GM12892 (cell line): Measurements from ENCODE around the gene CCDC28B.

Experiments used
- DNase-seq: peaks from one replicate; pipeline ENCODE4 v3.0.0; 2011; ENCODE audit not compliant: insufficient read length
- FAIRE-seq: peaks from 2 replicates; lab custom pipeline; 2011; peaks lifted over from hg19 to GRCh38; lab: Jason Lieb, UNC
- POLR2A ChIP-seq: IDR thresholded peaks from 2 replicates; pipeline ENCODE4 v1.6.1; 2011; ENCODE audit warnings: low read depth, low read length, control low read depth
- POLR2AphosphoS5 ChIP-seq: IDR thresholded peaks from 2 replicates; pipeline ENCODE4 v1.6.1; 2011; ENCODE audit warnings: low read depth, low read length, control low read depth
- TAF1 ChIP-seq: IDR thresholded peaks from 2 replicates; pipeline ENCODE4 v1.6.1; 2011; ENCODE audit warnings: low read depth, mild to moderate bottlenecking, control low read depth, low read length, borderline replicate concordance

The CCDC28B gene

DNA sequence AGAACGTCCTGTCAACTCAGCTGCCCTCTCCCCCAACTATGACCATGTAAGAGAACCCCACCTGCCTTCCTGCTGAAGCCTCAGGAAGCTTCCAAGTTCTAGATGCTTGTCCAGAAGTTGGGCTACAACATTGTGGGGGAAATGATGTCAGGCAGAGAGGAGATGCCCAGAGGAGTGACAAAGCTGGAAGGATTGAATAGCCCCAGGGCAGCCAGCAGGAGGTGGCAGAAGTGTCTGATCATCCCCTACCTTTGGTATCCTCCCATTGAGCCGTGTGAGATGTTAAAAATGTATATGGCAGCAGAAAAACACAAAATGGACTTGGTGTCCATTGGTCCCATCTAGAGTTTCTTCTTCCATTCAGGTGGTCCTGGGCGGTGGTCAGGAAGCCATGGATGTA, 28.4 kb downstream of the CCDC28B start:
- TF ChIP-seq POLR2AphosphoS5 (no peak), POLR2A (no peak), TAF1 (no peak)
- DNase-seq, result no peak

DNA sequence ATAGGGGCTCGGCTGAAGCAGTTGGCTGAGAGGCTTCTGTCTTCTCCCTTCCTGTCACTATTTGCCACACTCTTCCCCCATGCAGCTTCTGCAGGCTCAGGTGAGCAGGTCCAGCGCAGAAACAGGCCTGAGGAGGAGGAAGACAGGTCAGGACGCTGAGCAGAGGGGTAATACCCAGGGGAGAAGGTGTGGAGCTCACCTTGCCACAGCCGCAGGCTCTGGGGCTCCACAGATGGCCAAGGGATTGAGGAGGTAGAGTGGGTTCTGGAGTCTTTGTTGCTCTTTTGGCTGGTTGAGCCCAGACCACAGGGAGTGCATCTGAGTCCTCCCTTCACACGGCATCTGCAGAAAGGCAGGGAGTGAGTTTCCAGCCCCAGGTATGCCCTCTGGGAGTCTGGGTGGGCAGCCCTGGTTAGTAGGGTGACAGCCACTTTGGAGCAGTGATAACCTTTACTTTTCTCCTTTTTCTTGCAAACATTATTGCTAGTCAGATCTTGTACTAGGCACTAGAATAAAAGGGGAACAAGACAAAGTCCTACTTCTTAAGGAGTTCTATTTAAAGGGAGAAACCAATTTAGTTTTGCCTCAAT, 31.5 kb downstream of the CCDC28B start:
- DNase-seq, result no peak
- FAIRE-seq, result no peak
- TF ChIP-seq TAF1 (no peak), POLR2A (peak; percentile 46), POLR2AphosphoS5 (peak; percentile 61; the same call in 1 of the 2 replicates)

More for the DNA sequence above, 28.4 kb downstream of the CCDC28B start:
- FAIRE-seq, result no peak

DNA sequence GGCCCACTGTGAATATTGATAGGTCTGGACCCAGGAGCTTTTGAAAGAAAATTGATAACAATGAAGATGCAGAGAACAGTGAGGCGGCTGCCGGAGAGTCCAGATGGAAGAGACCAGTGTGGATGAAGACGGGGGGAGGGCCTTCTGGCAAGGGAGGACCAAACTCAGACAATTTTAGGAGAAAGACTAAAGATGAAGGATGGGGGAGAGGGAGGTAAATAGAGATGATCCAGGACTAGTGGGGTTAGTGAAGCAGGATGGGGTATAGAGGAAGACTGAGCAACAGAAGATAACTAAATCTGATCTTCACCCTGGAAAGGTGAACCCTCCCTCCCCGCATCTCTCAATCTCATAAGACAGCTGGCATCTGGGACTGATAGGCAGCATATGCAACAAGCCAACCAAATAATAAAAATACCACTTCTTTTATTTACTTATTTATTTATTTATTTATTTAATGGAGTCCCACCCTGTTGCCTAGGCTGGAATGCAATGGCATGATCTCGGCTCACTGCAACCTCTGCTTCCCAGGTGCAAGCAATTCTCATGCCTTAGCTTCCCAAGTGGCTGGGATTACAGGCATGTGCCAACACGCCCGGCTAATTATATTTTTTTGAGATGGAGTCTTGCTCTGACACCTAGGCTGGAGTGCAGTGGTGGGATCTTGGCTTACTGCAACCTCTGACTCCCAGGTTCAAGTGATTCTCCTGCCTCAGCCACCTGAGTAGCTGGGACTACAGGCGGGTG, 32.3 kb downstream of the CCDC28B start:
- no peak for FAIRE-seq
- TF ChIP-seq POLR2AphosphoS5 (no peak), TAF1 (no peak)
- DNase-seq, result no peak

GRCh38 chr1:32234792-32235191, 34.4 kb downstream of the CCDC28B start:
- TF ChIP-seq TAF1 (no peak), POLR2A (no peak), POLR2AphosphoS5 (no peak)
- FAIRE-seq (no peak), DNase-seq (no peak)

GRCh38 chr1:32239337-32239736, 38.9 kb downstream of the CCDC28B start:
- TF ChIP-seq POLR2A (no peak), TAF1 (no peak), POLR2AphosphoS5 (no peak)
- no peak for FAIRE-seq
- no peak for DNase-seq

GRCh38 chr1:32239790-32240139, 39.4 kb downstream of the CCDC28B start:
- TF ChIP-seq POLR2AphosphoS5 (no peak), TAF1 (no peak), POLR2A (no peak)
- FAIRE-seq (no peak), DNase-seq (no peak)

DNA sequence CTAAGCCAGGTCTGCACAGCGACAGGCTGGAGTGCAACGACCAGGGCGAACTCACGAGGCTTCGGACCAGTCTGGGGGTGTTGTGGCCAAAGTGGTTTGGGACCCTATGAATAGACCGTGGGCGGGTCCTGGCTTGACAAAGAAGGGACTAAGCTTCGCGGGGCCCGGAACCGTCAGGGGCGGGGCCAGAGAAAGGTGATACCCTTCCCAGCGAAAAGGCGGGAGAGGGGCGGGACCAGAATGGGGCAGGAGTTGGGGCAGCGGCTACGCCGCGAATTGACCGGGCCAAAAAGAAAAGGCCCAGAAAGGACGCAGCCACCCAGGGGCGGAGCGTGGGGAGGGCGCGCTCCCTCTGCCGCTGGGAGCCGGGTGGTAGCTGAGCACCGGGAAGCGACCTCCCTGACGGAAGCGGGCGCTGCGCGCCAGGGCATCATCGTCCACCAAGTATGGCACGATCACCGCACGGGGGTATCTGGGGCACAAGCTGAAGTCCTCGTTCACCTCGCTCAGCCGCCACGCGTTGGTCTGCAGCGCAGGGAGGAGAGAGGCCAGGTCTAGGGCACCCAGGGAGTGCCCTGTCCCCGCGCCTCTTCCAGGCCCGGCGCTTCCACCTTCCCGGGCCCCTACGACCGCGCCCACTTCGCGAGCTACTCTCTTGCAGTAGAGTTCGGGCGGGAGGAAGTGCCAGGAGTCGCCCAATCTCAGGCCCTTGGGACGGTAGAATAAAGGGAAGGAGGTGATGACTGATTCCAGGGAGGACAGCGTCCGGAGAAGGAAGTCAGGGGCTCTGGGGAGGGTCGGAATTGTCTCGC, 40.0 kb downstream of the CCDC28B start:
- FAIRE-seq (peak; percentile 48), DNase-seq (no peak)
- no peak for TF ChIP-seq POLR2A
- no peak for TF ChIP-seq POLR2AphosphoS5
- TF ChIP-seq TAF1, result no peak

DNA sequence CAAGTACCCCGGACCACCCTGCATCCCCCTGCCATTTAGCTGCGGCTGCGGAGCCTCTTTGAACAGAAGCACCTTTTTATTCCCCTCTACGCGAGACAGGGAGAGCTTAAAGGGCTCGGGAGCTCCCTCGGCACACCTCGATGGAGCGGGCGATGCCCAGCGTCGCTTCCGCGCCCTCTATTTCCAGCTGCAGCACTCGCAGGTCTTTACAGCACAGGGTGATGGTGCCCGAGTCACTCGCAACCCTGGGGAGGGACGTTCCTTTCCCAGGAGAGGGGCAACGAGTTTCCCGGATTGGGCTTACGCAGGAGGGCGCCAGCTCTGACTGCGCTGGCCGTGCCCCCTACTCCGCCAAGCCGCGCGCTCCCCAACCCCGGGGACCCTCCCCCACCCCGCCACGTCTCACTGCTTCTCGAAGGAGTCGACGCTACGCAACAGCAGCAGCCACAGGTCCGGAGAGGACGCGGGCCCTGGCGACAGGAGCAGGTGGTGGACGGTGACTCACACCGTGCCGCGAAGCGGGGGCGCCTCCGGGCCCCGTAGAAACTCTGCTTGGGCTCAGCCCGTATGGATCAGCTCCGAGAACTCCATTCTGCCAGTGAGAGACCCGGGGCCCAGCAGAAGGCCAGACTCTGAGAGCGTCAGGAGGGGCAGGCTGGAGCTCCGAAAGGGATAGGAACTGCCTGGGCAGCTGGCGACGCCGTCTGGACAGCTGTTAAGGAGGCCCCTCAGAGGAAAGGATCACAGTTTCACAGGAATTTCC, 40.8 kb downstream of the CCDC28B start:
- FAIRE-seq (peak; percentile 62), DNase-seq (peak; percentile 60)
- TF ChIP-seq TAF1 (no peak), POLR2AphosphoS5 (no peak), POLR2A (no peak)

DNA sequence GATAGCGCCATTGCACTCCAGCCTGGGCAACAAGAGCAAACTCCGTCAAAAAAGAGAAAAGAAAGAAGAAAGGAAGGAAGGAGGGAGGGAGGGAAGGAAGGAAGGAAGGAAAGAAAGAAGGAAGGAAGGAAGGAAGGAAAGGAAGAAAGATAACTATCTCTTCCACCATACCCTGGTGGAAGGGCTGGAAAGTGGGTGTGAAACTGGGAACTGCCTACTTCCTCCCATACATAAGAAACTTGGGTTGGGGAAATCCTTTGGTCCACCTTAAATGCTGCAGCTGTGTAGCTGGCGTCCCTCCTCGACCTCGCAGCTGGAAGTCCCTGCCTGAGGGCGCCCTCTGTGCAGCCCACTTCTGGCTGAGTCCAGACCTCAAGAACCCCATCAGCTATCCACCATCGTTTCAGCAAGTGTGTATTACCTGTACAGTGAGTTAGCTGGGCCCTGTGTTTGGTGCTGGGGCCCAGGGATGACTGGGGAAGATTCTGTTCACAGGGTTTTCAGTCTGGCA, 42.0 kb downstream of the CCDC28B start:
- no peak for DNase-seq
- no peak for TF ChIP-seq POLR2AphosphoS5
- no peak for TF ChIP-seq POLR2A
- TF ChIP-seq TAF1, result no peak
- peak; percentile 53 for FAIRE-seq

DNA sequence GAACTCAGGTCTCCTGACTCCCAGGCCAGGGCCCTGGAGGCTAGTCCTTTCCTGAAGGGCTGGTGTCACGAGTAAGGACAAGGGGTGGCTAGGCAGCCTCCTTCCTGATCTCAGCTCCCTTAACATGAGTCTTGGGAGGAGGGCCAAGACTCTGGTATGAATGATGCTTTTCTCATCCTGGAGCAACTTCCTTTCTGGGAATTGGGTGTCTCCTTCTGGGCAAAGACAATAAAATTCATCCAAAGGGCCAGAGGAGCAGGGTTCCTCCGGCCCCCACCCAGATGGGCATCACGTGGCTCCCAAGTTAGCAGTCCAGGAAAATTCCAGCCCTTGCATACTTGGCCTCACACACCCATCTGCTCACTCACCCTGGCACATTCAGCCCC, 46.5 kb downstream of the CCDC28B start, which contains the start of gene FAM167B:
Gene FAM167B (plus strand): TSS at position 335 of the 386 bp plus-strand sequence. CDS start 200 bp downstream, outside the sequence.
- TF ChIP-seq POLR2A (no peak), TAF1 (no peak), POLR2AphosphoS5 (no peak)
- FAIRE-seq, result no peak

DNA sequence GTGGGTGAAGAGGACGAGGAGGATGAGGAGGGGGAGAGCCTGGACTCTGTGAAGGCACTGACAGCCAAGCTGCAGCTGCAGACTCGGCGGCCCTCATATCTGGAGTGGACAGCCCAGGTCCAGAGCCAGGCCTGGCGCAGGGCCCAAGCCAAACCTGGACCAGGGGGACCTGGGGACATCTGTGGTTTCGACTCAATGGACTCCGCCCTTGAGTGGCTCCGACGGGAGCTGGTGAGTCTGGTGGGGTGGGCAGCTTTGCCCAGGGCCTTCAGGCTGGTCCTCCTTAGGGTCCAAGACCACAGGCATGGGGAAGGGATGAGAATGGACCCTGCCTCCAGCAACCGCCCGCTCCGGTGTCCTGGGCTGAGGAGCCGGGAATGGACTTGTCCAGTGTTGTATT, 47.1 kb downstream of the CCDC28B start:
- DNase-seq (no peak), FAIRE-seq (no peak)
- TF ChIP-seq POLR2A, result no peak

More for the DNA sequence above, 46.5 kb downstream of the CCDC28B start, which contains the start of gene FAM167B:
- DNase-seq, result no peak
